Measurements from ENCODE around the gene ADGRE1.

The ADGRE1 gene

DNA sequence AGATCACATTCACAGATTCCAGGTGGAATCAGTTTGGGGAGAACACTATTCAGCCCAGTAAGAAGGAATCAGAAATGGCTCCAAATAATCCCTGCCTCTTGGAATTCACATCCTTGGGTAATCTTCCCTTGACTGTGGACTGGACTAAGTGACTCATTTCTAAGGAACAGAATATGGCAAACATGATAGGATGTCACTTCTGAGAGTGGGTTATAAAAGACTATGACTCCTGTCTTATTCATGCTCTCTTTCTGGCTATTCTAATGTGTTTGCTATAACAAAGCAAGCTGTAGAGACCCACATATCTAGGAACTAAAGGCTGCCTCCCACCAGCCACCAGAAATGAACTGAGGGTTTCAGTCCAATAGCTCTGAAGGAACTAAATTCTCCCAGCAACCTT is 96.1 kb downstream of the ADGRE1 start:
- Mint-ChIP-seq H3K4me3 (no peak overlapping the region), H3K27ac (no peak overlapping the region), H3K27me3 (ENCODE audit: low read depth, poor library complexity) (no peaks in the 10 kb centered on the region), H3K36me3 (ENCODE audit: low read depth) (peaks cover 5% of the 10 kb centered on the region), H3K9me3 (peaks cover 77% of the 10 kb centered on the region), H3K4me1 (no peaks in the 10 kb centered on the region)
- no peak for DNase-seq
- TF ChIP-seq, protein P1, sequence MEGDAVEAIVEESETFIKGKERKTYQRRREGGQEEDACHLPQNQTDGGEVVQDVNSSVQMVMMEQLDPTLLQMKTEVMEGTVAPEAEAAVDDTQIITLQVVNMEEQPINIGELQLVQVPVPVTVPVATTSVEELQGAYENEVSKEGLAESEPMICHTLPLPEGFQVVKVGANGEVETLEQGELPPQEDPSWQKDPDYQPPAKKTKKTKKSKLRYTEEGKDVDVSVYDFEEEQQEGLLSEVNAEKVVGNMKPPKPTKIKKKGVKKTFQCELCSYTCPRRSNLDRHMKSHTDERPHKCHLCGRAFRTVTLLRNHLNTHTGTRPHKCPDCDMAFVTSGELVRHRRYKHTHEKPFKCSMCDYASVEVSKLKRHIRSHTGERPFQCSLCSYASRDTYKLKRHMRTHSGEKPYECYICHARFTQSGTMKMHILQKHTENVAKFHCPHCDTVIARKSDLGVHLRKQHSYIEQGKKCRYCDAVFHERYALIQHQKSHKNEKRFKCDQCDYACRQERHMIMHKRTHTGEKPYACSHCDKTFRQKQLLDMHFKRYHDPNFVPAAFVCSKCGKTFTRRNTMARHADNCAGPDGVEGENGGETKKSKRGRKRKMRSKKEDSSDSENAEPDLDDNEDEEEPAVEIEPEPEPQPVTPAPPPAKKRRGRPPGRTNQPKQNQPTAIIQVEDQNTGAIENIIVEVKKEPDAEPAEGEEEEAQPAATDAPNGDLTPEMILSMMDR (IDR thresholded peaks at IDR 0.05), result no peak

- Mint-ChIP-seq H3K9me3 (peaks cover 78% of the 10 kb centered on the region), H3K27me3 (ENCODE audit: low read depth, poor library complexity) (no peaks in the 10 kb centered on the region), H3K4me1 (no peaks in the 10 kb centered on the region), H3K27ac (no peak overlapping the region), H3K4me3 (no peak overlapping the region), H3K36me3 (ENCODE audit: low read depth) (peaks cover 5% of the 10 kb centered on the region)
- no peak for DNase-seq
- TF ChIP-seq, protein P1 (IDR thresholded peaks at IDR 0.05), result no peak
Measured at GRCh38 chr19:6987850-6988249, 100.5 kb downstream of the ADGRE1 start.

GRCh38 chr19:6988257-6988656 is 100.9 kb downstream of the ADGRE1 start:
- Mint-ChIP-seq H3K4me3 (no peak overlapping the region), H3K36me3 (ENCODE audit: low read depth) (peaks cover 5% of the 10 kb centered on the region), H3K27me3 (ENCODE audit: low read depth, poor library complexity) (no peaks in the 10 kb centered on the region), H3K27ac (no peak overlapping the region), H3K9me3 (peaks cover 78% of the 10 kb centered on the region), H3K4me1 (no peaks in the 10 kb centered on the region)
- TF ChIP-seq, protein P1 (IDR thresholded peaks at IDR 0.05), result no peak
- no peak for DNase-seq

Data from nephron progenitor cell (in vitro differentiated cells).